Transverse colon (tissue), 4 donors: ENCODE data around the gene LRP1. TPM values are rescaled to one million over a fixed set of nuclear protein-coding genes. Genes with fewer than 3 reads are reported as not detected.

Source experiments
- DNase-seq: peaks from one replicate; pipeline ENCODE4 v3.0.0-alpha.2; 2019
- H3K27ac ChIP-seq, 4 donors: fragments of 200-600 bp; sonication (generic); 2 replicates each; pipeline ENCODE4 v1.5.1; 2016 to 2018; ENCODE audit warnings: inconsistent platforms in 4 of 4
- H3K27me3 ChIP-seq: fragments of 200-600 bp; sonication (generic); 2 replicates; pipeline ENCODE4 v1.5.1; 2017; ENCODE audit warnings: inconsistent platforms
- H3K36me3 ChIP-seq, 4 donors: fragments of 200-600 bp; sonication (generic); 2 replicates each; pipeline ENCODE4 v1.5.1; 2017 to 2019; ENCODE audit warnings: inconsistent platforms in 4 of 4
- H3K4me1 ChIP-seq, 4 donors: fragments of 200-600 bp; sonication (generic); 2 replicates each; pipeline ENCODE4 v1.5.1; 2017 to 2020; ENCODE audit warnings: inconsistent platforms in 4 of 4
- H3K4me3 ChIP-seq, 4 donors: fragments of 200-600 bp; sonication (generic); 1 replicate in 1 of 4; 2 replicates in 3 of 4; pipeline versions ENCODE4 v1.5.1 to v1.6.1; 2017 to 2019; ENCODE audit warnings: inconsistent platforms in 4 of 4
- H3K9me3 ChIP-seq, 2 donors: fragments of 200-600 bp; sonication (generic); 2 replicates each; pipeline ENCODE4 v1.5.1; 2017 to 2019; ENCODE audit warnings: inconsistent platforms in 2 of 2
- CTCF ChIP-seq, 5 experiments: fragments of 200-600 bp in 3 of 5; fragments of 450-650 bp in 2 of 5; sonication (generic) in 3 of 5; IDR thresholded peaks; 1 replicate in 2 of 5; 2 replicates in 3 of 5; pipeline ENCODE4 v1.5.1; 2016 to 2017; ENCODE audit warnings: antibody characterized with exemption in 5 of 5, inconsistent platforms in 3 of 5, mild to moderate bottlenecking in 2 of 5, moderate library complexity in 1 of 5
- EP300 ChIP-seq: sonication (generic); formaldehyde crosslinking; IDR thresholded peaks from one replicate; pipeline ENCODE4 v1.6.1; 2017; ENCODE audit warnings: antibody characterized with exemption, low read depth
- POLR2A ChIP-seq: fragments of 450-650 bp; IDR thresholded peaks from one replicate; pipeline ENCODE4 v1.6.1; 2016; ENCODE audit warnings: antibody characterized with exemption, mild to moderate bottlenecking, moderate library complexity
- POLR2AphosphoS5 ChIP-seq, 3 donors: sonication (generic); formaldehyde crosslinking; IDR thresholded peaks; one replicate each; pipeline ENCODE4 v1.6.1; 2016; ENCODE audit warnings: antibody characterized with exemption in 3 of 3
- WGBS, 2 donors: methylation state at CpG; one replicate each; pipeline ENCODE4 v1.1.5; 2018; ENCODE audit warnings: low coverage in 1 of 2; 5-methylcytosine and 5-hydroxymethylcytosine counted together
- in situ Hi-C, 4 donors: fragments of 200-750 bp; cut with MboI; loops; one replicate each; pipeline versions ENCODE4 v1.15.0 to v1.15.1; 2017; ENCODE audit warnings: low sequenced_read_pairs in 3 of 4, low pct_ligation_motif_present in 1 of 4, low pct_unique_long_range_greater_than_20kb in 1 of 4
- intact Hi-C: fragments of 100-400 bp; cut with DNase I; formaldehyde crosslinking; loops from one replicate; pipeline ENCODE4 v1.15.1; 2023; ENCODE audit warnings: low total_unique reads
- total RNA-seq, 4 donors: library from RNA; depleted of rRNA; stranded (reverse); fragments of >200 nt; gene quantifications; one replicate each; pipeline ENCODE4 v1.1.0, GENCODE V29; 2016

Gene LRP1
- total RNA-seq, 4 donors from 2014 or later: 94.3 to 248 (median 199) TPM

GRCh38 chr12:57177354-57177753, 49.1 kb downstream of the LRP1 start:
- Histone ChIP-seq H3K36me3 (peaks cover 0 to 21% (median 7%) of the 10 kb centered on the region in 4 donors), H3K4me1 (peaks cover 0 to 7% (median 0%) of the 10 kb centered on the region in 4 donors), H3K27me3 (no peaks in the 10 kb centered on the region), H3K4me3 (no peak overlapping the region), H3K27ac (no peak overlapping the region), H3K9me3 (no peaks in the 10 kb centered on the region)
- TF ChIP-seq POLR2A (no peak), CTCF (IDR thresholded peaks at IDR 0.05) (no peak), EP300 (no peak), POLR2AphosphoS5 (IDR thresholded peaks at IDR 0.05) (no peak)
- intact Hi-C loops: no loop called here
- WGBS, 2 donors: 82 to 92% methylated on average over 2 to 16 of the region's 16 CpGs
- DNase-seq: no peak
- in situ Hi-C loops: loop anchor here in 2 of 4 donors (5.0 to 25.0 kb wide), 3 partner anchors 55 to 415 kb away; partner anchors contain the start of genes HSD17B6 (in 1 of the 2), PRIM1 (in 1 of the 2) and TAC3 (in 1 of the 2)

GRCh38 chr12:57178213-57178612, 49.9 kb downstream of the LRP1 start:
- intact Hi-C loops: no loop called here
- no peak for TF ChIP-seq CTCF (IDR thresholded peaks at IDR 0.05)
- TF ChIP-seq POLR2AphosphoS5 (IDR thresholded peaks at IDR 0.05): no peak
- TF ChIP-seq POLR2A: no peak
- no peak for TF ChIP-seq EP300
- no peaks in the 10 kb centered on the region for H3K27me3 ChIP-seq
- WGBS, 2 donors: 84 to 89% methylated on average over 3 to 14 of the region's 14 CpGs
- H3K27ac ChIP-seq: no peak overlapping the region
- DNase-seq: no peak
- in situ Hi-C loops: loop anchor here in 2 of 4 donors (5.0 to 25.0 kb wide), 3 partner anchors 56 to 416 kb away; partner anchors contain the start of genes HSD17B6 (in 1 of the 2), PRIM1 (in 1 of the 2) and TAC3 (in 1 of the 2)
- H3K9me3 ChIP-seq: no peaks in the 10 kb centered on the region
- peaks cover 0 to 21% (median 7%) of the 10 kb centered on the region in 4 donors for H3K36me3 ChIP-seq
- no peak overlapping the region for H3K4me3 ChIP-seq
- peaks cover 0 to 7% (median 0%) of the 10 kb centered on the region in 4 donors for H3K4me1 ChIP-seq

DNA sequence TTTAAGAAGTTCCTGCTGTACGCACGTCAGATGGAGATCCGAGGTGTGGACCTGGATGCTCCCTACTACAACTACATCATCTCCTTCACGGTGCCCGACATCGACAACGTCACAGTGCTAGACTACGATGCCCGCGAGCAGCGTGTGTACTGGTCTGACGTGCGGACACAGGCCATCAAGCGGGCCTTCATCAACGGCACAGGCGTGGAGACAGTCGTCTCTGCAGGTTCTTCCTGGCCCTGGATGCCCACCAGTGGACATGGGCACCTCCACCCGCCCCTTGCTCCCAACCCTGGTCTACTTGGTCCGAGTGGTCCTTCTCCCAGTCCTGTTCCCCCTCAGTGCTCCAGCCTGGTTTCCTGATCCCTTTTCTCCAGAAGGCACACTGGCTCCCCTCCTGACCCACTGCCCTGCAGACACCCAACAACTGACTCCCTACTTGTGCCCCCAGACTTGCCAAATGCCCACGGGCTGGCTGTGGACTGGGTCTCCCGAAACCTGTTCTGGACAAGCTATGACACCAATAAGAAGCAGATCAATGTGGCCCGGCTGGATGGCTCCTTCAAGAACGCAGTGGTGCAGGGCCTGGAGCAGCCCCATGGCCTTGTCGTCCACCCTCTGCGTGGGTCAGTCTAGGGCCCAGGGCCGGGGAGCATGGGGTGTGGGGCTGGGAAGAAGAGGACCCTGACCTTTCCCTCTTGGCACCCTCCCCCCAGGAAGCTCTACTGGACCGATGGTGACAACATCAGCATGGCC, 51.2 kb downstream of the LRP1 start:
- in situ Hi-C loops: loop anchor here (5.0 to 25.0 kb wide), 3 partner anchors 57 to 417 kb away; partner anchors contain the start of genes HSD17B6 (in 1 of the 4), PRIM1 (in 1 of the 4) and TAC3 (in 1 of the 4)
- H3K4me1 ChIP-seq: peaks cover 0 to 7% (median 0%) of the 10 kb centered on the region in 4 donors
- no peak for DNase-seq
- WGBS, 2 donors: 89% methylated on average over 27 of the region's 27 CpGs; no CpG with 5 or more reads in 1 of the 2 donors
- no peak overlapping the region for H3K27ac ChIP-seq
- H3K36me3 ChIP-seq: peaks cover 0 to 28% (median 8%) of the 10 kb centered on the region in 4 donors
- H3K9me3 ChIP-seq: no peaks in the 10 kb centered on the region
- no peak overlapping the region for H3K4me3 ChIP-seq
- no peaks in the 10 kb centered on the region for H3K27me3 ChIP-seq
- TF ChIP-seq POLR2AphosphoS5 (IDR thresholded peaks at IDR 0.05) (no peak), EP300 (no peak), POLR2A (no peak), CTCF (IDR thresholded peaks at IDR 0.05) (no peak)
- intact Hi-C loops: loop anchor here (5.0 to 10.0 kb wide), 2 partner anchors 112 to 175 kb away; partner anchors contain the start of gene ZBTB39

DNA sequence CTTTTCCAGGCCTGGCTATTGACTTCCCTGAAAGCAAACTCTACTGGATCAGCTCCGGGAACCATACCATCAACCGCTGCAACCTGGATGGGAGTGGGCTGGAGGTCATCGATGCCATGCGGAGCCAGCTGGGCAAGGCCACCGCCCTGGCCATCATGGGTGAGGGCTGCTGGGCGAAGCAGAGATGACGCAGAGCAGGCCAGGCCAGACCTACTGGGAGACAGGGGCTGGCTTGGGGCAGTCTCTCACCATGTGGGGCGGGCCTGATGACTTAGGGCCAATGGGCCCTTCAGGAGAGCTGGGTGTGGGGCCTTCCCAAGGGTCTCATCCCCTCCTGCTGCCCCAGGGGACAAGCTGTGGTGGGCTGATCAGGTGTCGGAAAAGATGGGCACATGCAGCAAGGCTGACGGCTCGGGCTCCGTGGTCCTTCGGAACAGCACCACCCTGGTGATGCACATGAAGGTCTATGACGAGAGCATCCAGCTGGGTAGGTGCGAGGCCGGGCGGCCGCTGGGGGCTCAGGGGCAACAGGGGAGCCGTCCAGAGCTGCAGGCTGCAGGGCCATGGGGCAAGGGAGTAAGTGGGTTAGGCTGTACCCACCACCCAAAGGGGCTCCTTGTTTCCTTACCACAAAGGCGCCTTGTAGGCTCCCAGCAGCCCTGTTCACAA, 52.2 kb downstream of the LRP1 start:
- no peak for DNase-seq
- in situ Hi-C loops: loop anchor here in 3 of 4 donors (5.0 to 25.0 kb wide), 2 partner anchors 58 to 418 kb away; partner anchors contain the start of genes HSD17B6 (in 1 of the 3) and PRIM1 (in 1 of the 3)
- intact Hi-C loops: loop anchor here (5.0 to 10.0 kb wide), 2 partner anchors 113 to 176 kb away; partner anchors contain the start of gene ZBTB39
- Histone ChIP-seq H3K27ac (no peak overlapping the region), H3K27me3 (no peaks in the 10 kb centered on the region), H3K4me1 (peaks cover 0 to under 1% (median 0%) of the 10 kb centered on the region in 4 donors), H3K9me3 (no peaks in the 10 kb centered on the region), H3K36me3 (peaks cover 0 to 29% (median 11%) of the 10 kb centered on the region in 4 donors), H3K4me3 (no peak overlapping the region)
- TF ChIP-seq EP300: no peak
- no peak for TF ChIP-seq CTCF (IDR thresholded peaks at IDR 0.05)
- TF ChIP-seq POLR2AphosphoS5 (IDR thresholded peaks at IDR 0.05): no peak
- no peak for TF ChIP-seq POLR2A
- WGBS, 2 donors: 90% methylated on average over 18 of the region's 20 CpGs; no CpG with 5 or more reads in 1 of the 2 donors
